Osteocyte (in vitro differentiated cells): ENCODE results near the gene PILRB. TPM values are rescaled to one million over a fixed set of nuclear protein-coding genes. Genes with fewer than 3 reads are reported as not detected.
"Not testable (repeated sequence)": the region's sequence is repeated elsewhere in the genome, so short reads cannot be mapped to it uniquely, and the experiment has no call there.

ENCODE experiments used
- DNase-seq: peaks from one replicate; pipeline ENCODE4 v3.0.0; 2021; ENCODE audit warnings: mixed read lengths; ENCODE audit not compliant: unreplicated experiment; ENCODE audit errors: extremely low spot score
- H3K27ac Mint-ChIP-seq: one replicate; pipeline ENCODE4 v1.8.0; 2021; ENCODE audit warnings: mild to moderate bottlenecking, mixed read lengths; ENCODE audit not compliant: unreplicated experiment
- H3K27me3 Mint-ChIP-seq: one replicate; pipeline ENCODE4 v1.8.0; 2021; ENCODE audit warnings: mixed read lengths; ENCODE audit not compliant: unreplicated experiment
- H3K36me3 Mint-ChIP-seq: one replicate; pipeline ENCODE4 v1.8.0; 2021; ENCODE audit warnings: mixed read lengths; ENCODE audit not compliant: unreplicated experiment
- H3K4me1 Mint-ChIP-seq: one replicate; pipeline ENCODE4 v1.8.0; 2021; ENCODE audit warnings: mixed read lengths; ENCODE audit not compliant: unreplicated experiment
- H3K4me3 Mint-ChIP-seq: one replicate; pipeline ENCODE4 v1.8.0; 2021; ENCODE audit warnings: mild to moderate bottlenecking, moderate library complexity, mixed read lengths; ENCODE audit not compliant: unreplicated experiment
- H3K9me3 Mint-ChIP-seq: one replicate; pipeline ENCODE4 v1.8.0; 2021; ENCODE audit warnings: mixed read lengths; ENCODE audit not compliant: unreplicated experiment
- CTCF ChIP-seq: fragments of 200-600 bp; sonication (generic); IDR thresholded peaks from 2 replicates; pipeline ENCODE4 v1.5.0; 2021; ENCODE audit warnings: antibody characterized with exemption, mild to moderate bottlenecking, moderate library complexity
- total RNA-seq: library from RNA; stranded (reverse); gene quantifications from 2 replicates; pipeline ENCODE4 v1.2.1, GENCODE V29; 2021

The PILRB gene
- total RNA-seq, 1 donor from 2014 or later, result 38.7 TPM

DNA sequence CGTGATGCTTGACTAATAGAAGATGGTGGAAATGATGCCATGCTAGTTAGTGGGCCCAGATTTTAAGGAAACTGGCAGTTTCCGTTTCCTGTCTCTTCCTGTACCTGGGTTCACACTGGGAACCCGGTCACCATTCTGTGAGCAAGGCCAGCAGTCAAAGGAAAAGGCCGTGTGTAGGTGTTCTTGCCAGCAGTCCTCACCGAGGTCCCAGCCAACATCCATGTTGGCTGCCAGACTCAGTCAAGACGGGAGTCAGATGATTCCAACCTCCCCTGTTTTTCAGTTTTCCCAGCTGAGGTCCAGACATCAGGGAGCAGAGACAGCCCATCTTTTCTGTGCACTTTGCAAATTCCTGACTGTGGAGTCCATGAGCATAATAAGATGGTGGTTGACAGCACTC, 15.2 kb upstream of the PILRB start:
- no peak for DNase-seq
- no peaks in the 10 kb centered on the region for H3K9me3 Mint-ChIP-seq
- H3K27ac Mint-ChIP-seq, result no peak overlapping the region
- peaks cover 10% of the 10 kb centered on the region for H3K4me1 Mint-ChIP-seq
- H3K27me3 Mint-ChIP-seq, result no peaks in the 10 kb centered on the region
- peaks cover 42% of the 10 kb centered on the region for H3K36me3 Mint-ChIP-seq
- H3K4me3 Mint-ChIP-seq, result no peak overlapping the region
- TF ChIP-seq CTCF, result no peak

- H3K9me3 Mint-ChIP-seq, DNase-seq, H3K4me1 Mint-ChIP-seq, H3K27me3 Mint-ChIP-seq, H3K4me3 Mint-ChIP-seq: not testable (repeated sequence)
- H3K36me3 Mint-ChIP-seq, result peaks cover 45% of the 10 kb centered on the region
- H3K27ac Mint-ChIP-seq, result peak overlapping the region; percentile 88
These were observed 13.8 kb upstream of the PILRB start for GRCh38 chr7:100344124-100344559.

- peak overlapping the region; percentile 88 for H3K27ac Mint-ChIP-seq
- H3K27me3 Mint-ChIP-seq, H3K4me1 Mint-ChIP-seq, H3K9me3 Mint-ChIP-seq, H3K4me3 Mint-ChIP-seq, DNase-seq: not testable (repeated sequence)
- peaks cover 43% of the 10 kb centered on the region for H3K36me3 Mint-ChIP-seq
- TF ChIP-seq CTCF, result peak; percentile 65
These were observed 13.2 kb upstream of the PILRB start for GRCh38 chr7:100344560-100345287.

- TF ChIP-seq CTCF, result peak; percentile 62
- H3K4me1 Mint-ChIP-seq, H3K9me3 Mint-ChIP-seq, H3K4me3 Mint-ChIP-seq, H3K27me3 Mint-ChIP-seq: not testable (repeated sequence)
- Mint-ChIP-seq H3K27ac (peak overlapping the region; percentile 88), H3K36me3 (peaks cover 44% of the 10 kb centered on the region)
- DNase-seq, result peak; percentile 92
These were observed 12.6 kb upstream of the PILRB start for GRCh38 chr7:100345288-100345672.

- peaks cover 43% of the 10 kb centered on the region for H3K36me3 Mint-ChIP-seq
- H3K27me3 Mint-ChIP-seq, result no peaks in the 10 kb centered on the region
- H3K9me3 Mint-ChIP-seq, result no peaks in the 10 kb centered on the region
- no peak overlapping the region for H3K27ac Mint-ChIP-seq
- H3K4me1 Mint-ChIP-seq, result peaks cover 7% of the 10 kb centered on the region
- no peak for TF ChIP-seq CTCF
- no peak for DNase-seq
- H3K4me3 Mint-ChIP-seq, result no peak overlapping the region
These were observed 11.0 kb upstream of the PILRB start for GRCh38 chr7:100346921-100347320.
